BLaER1 treated with 17β-estradiol and CSF1 and Interleukin-3, amounts not matched to agents 10 nM and 100 nM (cell line): ENCODE data around the gene ATAD3A.

Experiments used
- H3K27ac ChIP-seq, 11 experiments: shearing (Covaris generic); formaldehyde crosslinking; 2 replicates each; pipeline ENCODE4 v1.8.1; 2022
- H3K27me3 ChIP-seq, 11 experiments: shearing (Covaris generic); formaldehyde crosslinking; 2 replicates each; pipeline ENCODE4 v1.8.1; 2022
- H3K36me3 ChIP-seq, 11 experiments: shearing (Covaris generic); formaldehyde crosslinking; 2 replicates each; pipeline ENCODE4 v1.8.1; 2022
- H3K4me1 ChIP-seq, 10 experiments: shearing (Covaris generic); formaldehyde crosslinking; 2 replicates each; pipeline ENCODE4 v1.8.1; 2022
- H3K4me2 ChIP-seq, 11 experiments: shearing (Covaris generic); formaldehyde crosslinking; 2 replicates each; pipeline ENCODE4 v1.8.1; 2022
- H3K4me3 ChIP-seq, 10 experiments: shearing (Covaris generic); formaldehyde crosslinking; 2 replicates each; pipeline ENCODE4 v1.8.1; 2022
- H3K9ac ChIP-seq, 11 experiments: shearing (Covaris generic); formaldehyde crosslinking; 2 replicates each; pipeline ENCODE4 v1.8.1; 2022
- H3K9me3 ChIP-seq, 11 experiments: shearing (Covaris generic); formaldehyde crosslinking; replicated peaks in 1 of 11; 2 replicates each; pipeline ENCODE4 v1.8.1; 2022
- H4K20me1 ChIP-seq, 11 experiments: shearing (Covaris generic); formaldehyde crosslinking; 2 replicates each; pipeline ENCODE4 v1.8.1; 2022
- Cebpa-rat ChIP-seq, 11 experiments: shearing (Covaris generic); IDR thresholded peaks; 2 replicates each; pipeline ENCODE4 v1.8.1; 2022

Gene ATAD3A

DNA sequence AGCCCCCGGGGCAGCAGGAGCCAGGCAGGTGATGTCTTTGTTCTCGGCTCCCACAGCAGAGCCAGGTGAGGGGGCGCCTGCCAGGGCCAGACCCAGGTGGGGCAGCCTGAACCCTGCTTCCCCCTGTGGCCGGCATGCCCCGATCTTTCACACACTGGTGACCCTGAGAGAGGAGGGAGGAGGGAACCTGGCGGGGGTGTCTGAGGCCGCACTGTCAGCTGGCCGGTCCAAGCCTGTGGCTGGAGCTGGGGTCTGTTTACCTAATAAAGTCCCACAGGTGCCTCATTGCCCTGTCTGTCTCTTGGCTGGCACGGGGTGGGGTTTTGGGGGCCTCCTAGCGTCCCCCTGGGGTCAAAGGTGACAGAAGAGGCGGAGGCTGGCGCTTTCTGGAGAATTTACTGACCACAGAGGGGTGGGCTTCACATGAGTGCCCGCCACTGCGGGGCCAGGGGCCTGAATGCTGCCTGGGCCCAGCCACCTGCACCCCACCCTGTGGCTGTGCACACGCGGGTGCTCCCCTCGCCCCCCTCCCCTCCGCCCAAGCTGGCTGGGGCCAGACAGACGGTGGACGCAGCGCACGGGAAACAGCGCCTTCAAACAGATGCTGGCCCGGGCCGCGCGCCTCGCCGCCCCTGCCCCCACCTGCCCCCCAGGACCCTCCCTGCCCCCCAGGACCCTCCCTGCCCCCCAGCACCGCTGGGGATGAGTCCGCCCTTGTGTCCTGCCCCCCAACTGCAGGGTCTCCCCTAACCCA lies 22.6 kb downstream of the ATAD3A start:
- Histone ChIP-seq H4K20me1 (peaks cover 0 to 75% (median 37%) of the 10 kb centered on the region in 11 experiments; a peak in 17 of 22 replicates), H3K9me3 (peaks cover 12 to 25% (median 21%) of the 10 kb centered on the region in 11 experiments; a peak in 20 of 22 replicates), H3K4me1 (peaks cover 0 to 19% (median 13%) of the 10 kb centered on the region in 10 experiments; a peak in 14 of 20 replicates), H3K9ac (0 out of 22 replicates have a peak overlapping the region, but pooled peaks of 1 of the 11 experiments have one; percentile 37), H3K27ac (no peak overlapping the region), H3K4me2 (peak overlapping the region in 6 of 11 experiments; percentile 22 to 48 (median 38); a peak in 10 of 22 replicates), H3K27me3 (peaks cover 10 to 19% (median 15%) of the 10 kb centered on the region in 11 experiments), H3K4me3 (no peak overlapping the region), H3K36me3 (peaks cover 15 to 35% (median 19%) of the 10 kb centered on the region in 11 experiments)
- no peak for TF ChIP-seq Cebpa-rat (IDR thresholded peaks at IDR 0.05)

DNA sequence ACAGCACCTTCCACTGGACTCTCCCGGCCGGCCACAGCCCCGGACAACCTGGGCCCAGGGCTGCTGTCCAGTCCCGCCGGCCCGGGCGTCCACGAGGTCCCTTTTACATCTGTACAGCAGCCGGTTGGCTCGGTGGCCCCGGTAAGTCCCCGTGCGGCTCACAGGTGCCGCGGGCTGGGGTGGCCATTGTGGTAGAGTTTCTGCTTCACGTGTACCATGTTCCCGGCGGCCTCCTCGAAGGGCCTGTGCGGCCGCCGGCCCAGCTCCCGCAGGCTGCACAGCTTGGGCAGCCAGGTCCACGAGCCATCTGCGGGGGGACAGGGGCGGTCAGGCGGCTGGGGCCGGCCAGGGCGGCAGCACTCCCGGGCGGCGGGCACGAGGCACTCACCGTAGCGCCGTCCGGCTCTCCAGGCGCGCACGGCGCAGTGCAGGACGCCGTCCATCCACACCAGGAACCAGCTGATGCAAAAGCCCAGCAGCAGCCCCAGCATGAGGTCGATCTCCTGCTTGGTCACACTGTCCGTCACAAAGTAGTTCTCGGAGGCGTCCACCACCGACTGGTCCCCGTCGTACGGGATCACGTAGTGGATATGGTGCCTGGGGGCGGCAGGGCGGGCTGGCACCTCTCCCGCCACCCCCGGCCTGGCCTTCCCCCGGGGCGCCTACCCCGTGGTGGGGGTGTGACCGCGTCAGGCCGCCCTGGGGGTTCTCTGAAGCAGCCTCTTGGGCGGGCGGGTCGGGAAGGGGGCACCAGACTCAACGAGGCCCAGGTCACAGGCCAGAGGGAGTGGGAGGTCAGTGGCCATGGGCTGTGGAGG lies 23.4 kb downstream of the ATAD3A start:
- no peak overlapping the region for H3K4me3 ChIP-seq
- peaks cover 11 to 24% (median 20%) of the 10 kb centered on the region in 11 experiments for H3K27me3 ChIP-seq
- no peak overlapping the region for H3K9ac ChIP-seq
- H3K4me2 ChIP-seq = no peak overlapping the region
- peaks cover 12 to 17% (median 14%) of the 10 kb centered on the region in 11 experiments; a peak in 20 of 22 replicates for H3K9me3 ChIP-seq
- H3K4me1 ChIP-seq = peaks cover 0 to 19% (median 13%) of the 10 kb centered on the region in 10 experiments; a peak in 14 of 20 replicates
- peaks cover 0 to 70% (median 33%) of the 10 kb centered on the region in 11 experiments; a peak in 17 of 22 replicates for H4K20me1 ChIP-seq
- peaks cover 7 to 27% (median 11%) of the 10 kb centered on the region in 11 experiments; a peak in 19 of 22 replicates for H3K36me3 ChIP-seq
- H3K27ac ChIP-seq = no peak overlapping the region
- TF ChIP-seq Cebpa-rat (IDR thresholded peaks at IDR 0.05) = no peak

DNA sequence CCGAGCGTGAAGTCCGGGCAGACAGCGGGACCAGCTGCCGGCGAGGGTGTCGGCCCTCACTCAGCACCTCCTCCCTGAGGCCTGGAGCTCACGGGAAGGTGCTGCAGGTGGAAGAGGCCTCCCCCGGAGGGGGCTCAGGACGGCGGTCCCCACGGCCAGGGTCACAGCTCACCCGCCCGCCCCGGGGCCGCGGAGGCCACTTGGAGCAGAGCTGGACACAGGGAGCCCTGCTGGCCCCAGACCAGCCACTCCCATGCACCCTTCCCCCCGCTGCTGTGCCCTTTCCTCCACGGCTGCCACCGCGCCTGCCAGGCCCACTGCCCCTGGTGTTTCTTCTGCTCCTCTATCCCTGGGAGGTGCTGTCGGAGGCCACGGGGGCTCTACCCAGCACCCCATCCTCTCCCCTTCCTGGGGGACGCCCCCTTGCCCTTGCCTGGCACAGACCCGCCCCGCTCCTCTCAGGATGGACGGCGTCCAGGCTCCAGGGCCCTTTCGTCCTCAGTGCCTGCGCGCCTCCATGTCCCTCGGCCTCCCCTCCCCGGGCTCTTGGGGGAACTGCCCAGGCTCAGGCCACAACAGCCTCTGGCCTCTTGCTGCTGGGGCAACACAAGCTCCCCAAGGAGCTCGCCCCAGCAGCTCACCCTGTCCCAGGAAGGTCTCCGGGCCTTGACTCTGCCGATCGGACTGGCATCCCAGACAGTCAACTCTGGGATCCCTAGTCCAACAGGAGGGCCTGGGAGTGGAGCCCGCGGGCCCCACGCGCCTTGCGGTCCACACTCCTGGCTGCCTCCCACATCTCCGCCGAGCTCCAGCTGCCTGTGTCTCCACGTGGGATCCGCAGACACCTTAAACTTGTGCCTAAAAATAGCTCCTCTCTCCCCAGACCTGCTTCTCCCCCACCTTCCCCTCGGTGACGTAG lies 24.3 kb downstream of the ATAD3A start:
- Histone ChIP-seq H3K9me3 (peaks cover 6 to 11% (median 8%) of the 10 kb centered on the region in 11 experiments; a peak in 19 of 22 replicates), H3K27ac (no peak overlapping the region), H3K27me3 (peaks cover 19 to 33% (median 28%) of the 10 kb centered on the region in 11 experiments), H3K4me2 (no peak overlapping the region), H4K20me1 (peaks cover 7 to 78% (median 40%) of the 10 kb centered on the region in 11 experiments; a peak in 21 of 22 replicates), H3K4me1 (peaks cover 0 to 26% (median 15%) of the 10 kb centered on the region in 10 experiments; a peak in 16 of 20 replicates), H3K4me3 (no peak overlapping the region), H3K36me3 (peaks cover 6 to 25% (median 10%) of the 10 kb centered on the region in 11 experiments; a peak in 21 of 22 replicates), H3K9ac (no peak overlapping the region)
- no peak for TF ChIP-seq Cebpa-rat (IDR thresholded peaks at IDR 0.05)

GRCh38 chr1:1536938-1537546 lies 25.1 kb downstream of the ATAD3A start:
- no peak overlapping the region for H3K9ac ChIP-seq
- H4K20me1 ChIP-seq = peaks cover 14 to 84% (median 48%) of the 10 kb centered on the region in 11 experiments; a peak in 21 of 22 replicates
- H3K36me3 ChIP-seq = peaks cover 12 to 28% (median 15%) of the 10 kb centered on the region in 11 experiments; a peak in 21 of 22 replicates
- H3K4me2 ChIP-seq = no peak overlapping the region
- H3K27ac ChIP-seq = no peak overlapping the region
- peaks cover 0 to 4% (median under 1%) of the 10 kb centered on the region in 11 experiments; a peak in 8 of 22 replicates for H3K9me3 ChIP-seq
- H3K27me3 ChIP-seq = peaks cover 21 to 41% (median 30%) of the 10 kb centered on the region in 11 experiments
- H3K4me3 ChIP-seq = no peak overlapping the region
- peaks cover 0 to 26% (median 15%) of the 10 kb centered on the region in 10 experiments; a peak in 16 of 20 replicates for H3K4me1 ChIP-seq
- no peak for TF ChIP-seq Cebpa-rat (IDR thresholded peaks at IDR 0.05)

GRCh38 chr1:1537626-1538250 lies 25.8 kb downstream of the ATAD3A start:
- TF ChIP-seq Cebpa-rat (IDR thresholded peaks at IDR 0.05) = no peak
- Histone ChIP-seq H3K27me3 (peaks cover 21 to 42% (median 30%) of the 10 kb centered on the region in 11 experiments), H3K4me3 (no peak overlapping the region)

DNA sequence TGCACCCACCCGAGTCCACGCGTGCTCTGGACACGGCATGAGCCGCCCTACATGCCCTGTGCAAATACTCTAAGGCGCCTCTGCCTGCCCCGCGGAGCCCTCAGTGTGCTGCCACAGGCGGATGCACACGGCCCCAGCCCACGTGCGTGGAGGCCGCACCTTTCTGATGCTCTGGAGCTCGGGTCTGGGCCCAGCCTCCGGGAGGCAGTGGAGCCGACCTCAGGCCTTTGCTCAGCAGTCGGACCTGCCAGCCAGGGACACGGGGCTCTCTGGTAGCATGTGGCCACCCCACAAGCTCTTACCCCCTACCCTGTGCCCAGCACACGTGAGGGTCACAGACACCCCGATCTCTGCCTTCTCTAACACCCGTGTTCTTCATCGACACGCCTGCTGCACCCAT lies 26.4 kb downstream of the ATAD3A start:
- Histone ChIP-seq H3K27ac (no peak overlapping the region), H3K4me3 (no peak overlapping the region), H3K4me1 (peaks cover 0 to 25% (median 15%) of the 10 kb centered on the region in 10 experiments; a peak in 16 of 20 replicates), H4K20me1 (peaks cover 25 to 87% (median 61%) of the 10 kb centered on the region in 11 experiments; a peak in 21 of 22 replicates), H3K9ac (no peak overlapping the region), H3K36me3 (peaks cover 25 to 32% (median 27%) of the 10 kb centered on the region in 11 experiments), H3K4me2 (no peak overlapping the region), H3K27me3 (peaks cover 21 to 42% (median 30%) of the 10 kb centered on the region in 11 experiments), H3K9me3 (no peaks in the 10 kb centered on the region)
- TF ChIP-seq Cebpa-rat (IDR thresholded peaks at IDR 0.05) = no peak

More at GRCh38 chr1:1537626-1538250, 25.8 kb downstream of the ATAD3A start:
- Histone ChIP-seq H4K20me1 (peaks cover 19 to 87% (median 55%) of the 10 kb centered on the region in 11 experiments; a peak in 21 of 22 replicates), H3K9ac (no peak overlapping the region), H3K36me3 (peaks cover 19 to 30% (median 21%) of the 10 kb centered on the region in 11 experiments), H3K27ac (no peak overlapping the region), H3K4me2 (no peak overlapping the region), H3K4me1 (peaks cover 0 to 26% (median 15%) of the 10 kb centered on the region in 10 experiments; a peak in 16 of 20 replicates), H3K9me3 (no peaks in the 10 kb centered on the region)

- Histone ChIP-seq H4K20me1 (peaks cover 27 to 87% (median 64%) of the 10 kb centered on the region in 11 experiments; a peak in 21 of 22 replicates), H3K9me3 (no peaks in the 10 kb centered on the region), H3K4me2 (peak overlapping the region in 8 of 11 experiments; percentile 35 to 72 (median 62); a peak in 8 of 22 replicates), H3K4me3 (peak overlapping the region in 1 of 10 experiments; percentile 52; a peak in 1 of 20 replicates), H3K27ac (no peak overlapping the region), H3K36me3 (peaks cover 31 to 39% (median 33%) of the 10 kb centered on the region in 11 experiments), H3K4me1 (peaks cover 0 to 18% (median 13%) of the 10 kb centered on the region in 10 experiments; a peak in 16 of 20 replicates), H3K9ac (no peak overlapping the region), H3K27me3 (peaks cover 21 to 42% (median 30%) of the 10 kb centered on the region in 11 experiments)
- TF ChIP-seq Cebpa-rat (IDR thresholded peaks at IDR 0.05) = no peak
Observed at GRCh38 chr1:1538989-1539309, 27.0 kb downstream of the ATAD3A start.
